Measurements from ENCODE around the gene MEOX1.
A peak's percentile ranks its signal among the peaks of the same experiment; 100 is the strongest.

The MEOX1 gene

DNA sequence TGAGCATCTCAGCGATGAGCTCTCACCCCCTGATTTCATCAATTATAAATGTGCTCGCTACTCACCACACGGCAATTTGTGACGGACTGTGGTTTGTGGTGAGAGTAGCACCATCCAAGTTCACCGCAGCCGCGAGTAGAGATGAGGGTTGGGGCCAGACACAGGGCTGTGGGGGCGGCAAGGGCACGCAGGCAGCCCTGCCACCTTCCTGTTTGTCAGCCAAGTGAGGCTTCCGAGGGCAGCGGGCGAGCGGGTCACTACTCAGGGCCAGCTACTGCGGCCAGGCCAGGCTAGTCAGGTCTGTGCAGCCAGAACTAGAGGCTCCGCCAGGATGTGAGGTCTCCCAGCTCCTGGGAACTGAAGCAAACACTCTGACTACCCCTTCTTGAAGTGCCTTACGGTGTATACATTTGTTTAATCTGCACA lies 39.6 kb upstream of the MEOX1 start:
- TF ChIP-seq, protein P1, sequence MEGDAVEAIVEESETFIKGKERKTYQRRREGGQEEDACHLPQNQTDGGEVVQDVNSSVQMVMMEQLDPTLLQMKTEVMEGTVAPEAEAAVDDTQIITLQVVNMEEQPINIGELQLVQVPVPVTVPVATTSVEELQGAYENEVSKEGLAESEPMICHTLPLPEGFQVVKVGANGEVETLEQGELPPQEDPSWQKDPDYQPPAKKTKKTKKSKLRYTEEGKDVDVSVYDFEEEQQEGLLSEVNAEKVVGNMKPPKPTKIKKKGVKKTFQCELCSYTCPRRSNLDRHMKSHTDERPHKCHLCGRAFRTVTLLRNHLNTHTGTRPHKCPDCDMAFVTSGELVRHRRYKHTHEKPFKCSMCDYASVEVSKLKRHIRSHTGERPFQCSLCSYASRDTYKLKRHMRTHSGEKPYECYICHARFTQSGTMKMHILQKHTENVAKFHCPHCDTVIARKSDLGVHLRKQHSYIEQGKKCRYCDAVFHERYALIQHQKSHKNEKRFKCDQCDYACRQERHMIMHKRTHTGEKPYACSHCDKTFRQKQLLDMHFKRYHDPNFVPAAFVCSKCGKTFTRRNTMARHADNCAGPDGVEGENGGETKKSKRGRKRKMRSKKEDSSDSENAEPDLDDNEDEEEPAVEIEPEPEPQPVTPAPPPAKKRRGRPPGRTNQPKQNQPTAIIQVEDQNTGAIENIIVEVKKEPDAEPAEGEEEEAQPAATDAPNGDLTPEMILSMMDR (IDR thresholded peaks at IDR 0.05; ENCODE audit: extremely low read depth, missing control alignments) = no peak
- DNase-seq (ENCODE audit: low spot score) = peak; percentile 51

DNA sequence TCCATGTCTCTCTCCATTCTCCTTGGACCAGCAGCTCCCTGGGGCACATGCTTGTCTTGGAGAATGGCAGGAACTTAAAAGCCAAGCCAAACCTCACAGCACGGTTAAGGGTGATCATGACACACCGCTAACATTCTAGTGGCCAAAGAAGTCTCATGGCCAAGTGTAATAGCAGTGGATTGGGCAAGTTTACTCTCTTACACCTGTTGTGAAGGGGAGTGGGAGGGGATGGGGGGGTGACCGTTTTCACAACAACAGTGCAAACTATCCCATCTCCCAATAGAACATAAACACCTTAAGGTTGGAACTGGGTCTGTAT lies 37.7 kb upstream of the MEOX1 start:
- DNase-seq (ENCODE audit: low spot score) = no peak
- TF ChIP-seq, protein P1 (IDR thresholded peaks at IDR 0.05; ENCODE audit: extremely low read depth, missing control alignments) = no peak

DNA sequence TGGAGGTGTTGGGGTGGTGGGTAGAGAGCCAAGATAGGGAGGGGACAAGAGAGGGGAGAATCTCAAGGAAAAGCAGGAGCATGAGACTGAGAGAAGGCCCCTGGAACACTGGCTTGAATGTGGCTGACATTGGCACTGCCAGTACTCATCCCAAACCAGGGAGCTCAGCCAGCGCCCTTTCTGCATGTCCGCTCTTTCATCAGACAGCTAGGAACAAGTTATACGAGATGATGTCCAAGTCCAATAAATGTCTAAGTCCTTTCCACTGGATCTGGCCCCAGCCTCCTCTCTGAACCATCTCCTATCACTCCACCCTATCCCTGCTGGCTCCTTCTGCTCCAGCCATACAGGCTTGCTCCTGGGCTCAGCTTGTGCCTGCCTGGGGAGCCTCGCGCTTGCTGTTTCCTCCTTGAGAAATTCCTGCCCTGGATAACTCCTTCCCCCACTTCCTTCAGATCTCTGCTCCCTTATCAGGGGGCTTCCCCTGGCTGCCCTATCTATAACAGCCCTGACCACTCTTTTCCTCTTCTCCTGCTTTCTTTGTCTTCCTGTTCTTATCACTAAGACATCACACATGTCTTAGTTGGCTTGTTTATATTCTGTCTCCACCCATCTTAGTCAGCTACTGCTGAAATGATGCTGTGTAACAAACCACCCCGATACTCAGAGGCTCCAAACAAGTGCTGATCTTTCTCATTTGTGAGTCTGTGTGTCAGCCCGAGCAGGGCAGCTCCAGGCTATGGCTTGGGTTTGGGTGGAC lies 37.1 kb upstream of the MEOX1 start:
- DNase-seq (ENCODE audit: low spot score) = no peak
- TF ChIP-seq, protein P1 (IDR thresholded peaks at IDR 0.05; ENCODE audit: extremely low read depth, missing control alignments) = no peak

DNA sequence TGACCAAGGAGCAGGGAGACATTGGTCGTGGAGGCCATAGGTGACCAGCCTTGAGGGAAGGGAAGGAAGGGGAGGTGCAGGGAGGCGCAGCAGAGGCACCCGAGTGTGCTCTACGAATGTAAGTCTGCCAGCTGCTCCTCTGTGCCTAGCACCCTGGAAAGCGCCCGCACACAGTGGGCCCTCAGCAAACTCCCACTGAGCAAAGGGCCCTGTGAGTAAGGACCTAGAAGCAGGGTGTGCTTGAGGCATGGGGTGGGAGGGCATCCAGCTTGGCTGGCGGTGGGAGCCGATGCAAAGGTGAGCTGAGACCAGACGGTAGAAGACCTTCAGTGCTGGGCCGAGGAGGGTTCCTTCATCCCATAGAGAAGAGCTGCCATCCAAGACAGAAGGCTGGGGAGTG lies 36.2 kb upstream of the MEOX1 start:
- TF ChIP-seq, protein P1 (IDR thresholded peaks at IDR 0.05; ENCODE audit: extremely low read depth, missing control alignments) = no peak
- DNase-seq (ENCODE audit: low spot score) = no peak

DNA sequence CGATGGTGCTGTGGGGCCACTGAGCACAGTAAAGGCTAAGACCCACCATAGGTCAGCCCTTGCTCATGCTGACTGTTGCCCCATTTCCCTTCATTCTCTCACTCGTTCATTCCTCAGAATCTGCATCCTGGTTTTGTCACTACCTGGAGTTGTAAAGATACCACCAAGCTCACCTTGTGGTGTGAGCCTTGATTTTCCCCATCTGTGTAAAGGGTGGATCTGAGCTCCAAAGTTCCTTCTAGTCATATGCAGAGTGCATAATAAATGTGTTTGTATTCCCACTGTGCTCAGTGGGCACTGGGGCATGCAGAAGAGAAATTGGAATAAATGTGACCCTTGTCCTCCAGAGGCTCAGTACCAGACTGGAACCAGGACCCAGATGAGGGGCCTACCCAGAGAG lies 35.2 kb upstream of the MEOX1 start:
- TF ChIP-seq, protein P1 (IDR thresholded peaks at IDR 0.05; ENCODE audit: extremely low read depth, missing control alignments) = no peak
- no peak for DNase-seq (ENCODE audit: low spot score)

DNA sequence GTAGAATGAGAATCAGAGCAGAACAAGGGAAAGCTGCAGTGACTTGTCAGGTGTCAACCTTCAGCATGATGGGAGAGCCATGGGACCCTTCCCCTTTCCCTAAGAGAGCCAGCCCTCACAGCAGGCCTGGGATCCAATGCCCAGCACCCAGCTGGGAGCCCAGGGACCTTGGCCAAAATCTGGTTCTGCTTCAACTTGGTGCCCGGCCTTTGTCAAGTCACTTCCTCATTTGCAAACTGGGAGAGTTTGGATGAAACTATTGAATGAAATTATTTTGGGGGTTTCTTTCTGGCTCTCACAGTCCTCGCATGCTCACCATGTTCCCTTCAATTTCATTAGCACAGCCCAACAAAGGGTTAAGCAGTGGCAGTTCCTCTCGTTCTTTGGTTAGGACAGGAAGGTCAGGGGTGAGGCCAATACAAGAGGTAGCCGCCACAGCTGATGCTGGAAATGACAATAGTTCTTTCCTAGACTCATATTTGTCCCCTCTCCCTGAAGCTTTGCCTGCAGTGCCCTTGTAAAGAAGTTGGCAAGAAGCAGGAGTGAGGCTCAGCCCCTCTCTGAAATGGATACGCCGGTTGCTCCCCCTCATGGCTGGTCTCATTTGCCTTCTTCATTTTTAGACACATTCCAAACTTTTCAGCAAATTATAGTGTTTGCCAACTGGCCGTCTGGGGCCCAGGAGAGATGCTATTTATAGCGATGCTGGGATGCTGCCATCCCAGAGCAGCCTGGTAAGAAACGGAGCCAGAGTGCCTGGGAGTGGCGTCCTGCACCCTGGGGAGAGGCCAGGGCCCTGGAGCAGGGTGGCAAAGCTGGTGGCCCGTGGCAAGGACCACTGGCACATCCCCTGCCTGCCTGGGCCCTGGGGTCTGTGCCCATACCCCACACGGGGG lies 34.5 kb upstream of the MEOX1 start:
- DNase-seq (ENCODE audit: low spot score) = no peak

More for the DNA sequence above, 34.5 kb upstream of the MEOX1 start:
- TF ChIP-seq, protein P1 (IDR thresholded peaks at IDR 0.05; ENCODE audit: extremely low read depth, missing control alignments) = no peak

Data from GM20000 (cell line).